Osteocyte (in vitro differentiated cells): ENCODE data around the gene SDS. TPM values are rescaled to one million over a fixed set of nuclear protein-coding genes. Genes with fewer than 3 reads are reported as not detected.

ENCODE experiments used
- DNase-seq: peaks from one replicate; pipeline ENCODE4 v3.0.0; 2021; ENCODE audit warnings: mixed read lengths; ENCODE audit not compliant: unreplicated experiment; ENCODE audit errors: extremely low spot score
- H3K27ac Mint-ChIP-seq: one replicate; pipeline ENCODE4 v1.8.0; 2021; ENCODE audit warnings: mild to moderate bottlenecking, mixed read lengths; ENCODE audit not compliant: unreplicated experiment
- H3K27me3 Mint-ChIP-seq: one replicate; pipeline ENCODE4 v1.8.0; 2021; ENCODE audit warnings: mixed read lengths; ENCODE audit not compliant: unreplicated experiment
- H3K36me3 Mint-ChIP-seq: one replicate; pipeline ENCODE4 v1.8.0; 2021; ENCODE audit warnings: mixed read lengths; ENCODE audit not compliant: unreplicated experiment
- H3K4me1 Mint-ChIP-seq: one replicate; pipeline ENCODE4 v1.8.0; 2021; ENCODE audit warnings: mixed read lengths; ENCODE audit not compliant: unreplicated experiment
- H3K4me3 Mint-ChIP-seq: one replicate; pipeline ENCODE4 v1.8.0; 2021; ENCODE audit warnings: mild to moderate bottlenecking, moderate library complexity, mixed read lengths; ENCODE audit not compliant: unreplicated experiment
- H3K9me3 Mint-ChIP-seq: one replicate; pipeline ENCODE4 v1.8.0; 2021; ENCODE audit warnings: mixed read lengths; ENCODE audit not compliant: unreplicated experiment
- CTCF ChIP-seq: fragments of 200-600 bp; sonication (generic); IDR thresholded peaks from 2 replicates; pipeline ENCODE4 v1.5.0; 2021; ENCODE audit warnings: antibody characterized with exemption, mild to moderate bottlenecking, moderate library complexity
- total RNA-seq: library from RNA; stranded (reverse); gene quantifications from 2 replicates; pipeline ENCODE4 v1.2.1, GENCODE V29; 2021

SDS gene
- total RNA-seq, 1 donor from 2014 or later, result not detected

- Mint-ChIP-seq H3K4me3 (no peak overlapping the region), H3K27ac (no peak overlapping the region), H3K36me3 (no peaks in the 10 kb centered on the region), H3K9me3 (no peaks in the 10 kb centered on the region), H3K4me1 (no peaks in the 10 kb centered on the region), H3K27me3 (peaks cover 30% of the 10 kb centered on the region)
- peak; percentile 74 for TF ChIP-seq CTCF
- no peak for DNase-seq
Observed at GRCh38 chr12:113439606-113440030, 35.9 kb upstream of the SDS start.

DNA sequence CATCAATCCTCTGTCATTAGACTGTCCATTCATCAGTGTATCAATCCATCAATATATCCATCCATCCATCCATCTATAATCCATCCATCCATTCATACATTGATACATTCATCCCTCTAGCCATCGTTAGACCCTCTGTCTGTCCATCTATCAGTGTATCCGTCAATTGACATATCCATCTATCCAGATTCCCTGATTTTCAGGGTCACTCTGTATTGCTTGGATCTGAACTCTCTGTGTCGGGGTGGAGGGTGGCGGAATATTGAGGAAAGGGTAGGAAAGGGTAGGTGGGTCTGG, 35.6 kb upstream of the SDS start:
- H3K36me3 Mint-ChIP-seq, result no peaks in the 10 kb centered on the region
- no peak overlapping the region for H3K27ac Mint-ChIP-seq
- no peaks in the 10 kb centered on the region for H3K4me1 Mint-ChIP-seq
- no peaks in the 10 kb centered on the region for H3K9me3 Mint-ChIP-seq
- peaks cover 28% of the 10 kb centered on the region for H3K27me3 Mint-ChIP-seq
- no peak for DNase-seq
- H3K4me3 Mint-ChIP-seq, result no peak overlapping the region
- no peak for TF ChIP-seq CTCF

- no peak for DNase-seq
- Mint-ChIP-seq H3K9me3 (no peaks in the 10 kb centered on the region), H3K36me3 (no peaks in the 10 kb centered on the region), H3K27ac (no peak overlapping the region), H3K4me1 (no peaks in the 10 kb centered on the region), H3K27me3 (peaks cover 22% of the 10 kb centered on the region), H3K4me3 (no peak overlapping the region)
- no peak for TF ChIP-seq CTCF
Observed at GRCh38 chr12:113438523-113439300, 35.0 kb upstream of the SDS start.

GRCh38 chr12:113437729-113438100, 34.0 kb upstream of the SDS start:
- Mint-ChIP-seq H3K36me3 (no peaks in the 10 kb centered on the region), H3K4me3 (no peak overlapping the region), H3K9me3 (no peaks in the 10 kb centered on the region), H3K27me3 (peaks cover 18% of the 10 kb centered on the region), H3K4me1 (no peaks in the 10 kb centered on the region), H3K27ac (no peak overlapping the region)
- no peak for TF ChIP-seq CTCF
- no peak for DNase-seq

- no peak for DNase-seq
- H3K27me3 Mint-ChIP-seq, result peaks cover 18% of the 10 kb centered on the region
- H3K36me3 Mint-ChIP-seq, result no peaks in the 10 kb centered on the region
- TF ChIP-seq CTCF, result no peak
- H3K27ac Mint-ChIP-seq, result no peak overlapping the region
- H3K4me1 Mint-ChIP-seq, result no peaks in the 10 kb centered on the region
- H3K4me3 Mint-ChIP-seq, result no peak overlapping the region
- H3K9me3 Mint-ChIP-seq, result no peaks in the 10 kb centered on the region
Observed at GRCh38 chr12:113436993-113437728, 33.5 kb upstream of the SDS start.
